Raji (cell line): Measurements from ENCODE around the gene CDR2L.

Experiments used
- POLR2A ChIP-seq: IDR thresholded peaks from 2 replicates; pipeline ENCODE4 v1.6.1; 2011; ENCODE audit warnings: low read depth, low read length, control low read depth; ENCODE audit not compliant: insufficient read depth

The CDR2L gene

DNA sequence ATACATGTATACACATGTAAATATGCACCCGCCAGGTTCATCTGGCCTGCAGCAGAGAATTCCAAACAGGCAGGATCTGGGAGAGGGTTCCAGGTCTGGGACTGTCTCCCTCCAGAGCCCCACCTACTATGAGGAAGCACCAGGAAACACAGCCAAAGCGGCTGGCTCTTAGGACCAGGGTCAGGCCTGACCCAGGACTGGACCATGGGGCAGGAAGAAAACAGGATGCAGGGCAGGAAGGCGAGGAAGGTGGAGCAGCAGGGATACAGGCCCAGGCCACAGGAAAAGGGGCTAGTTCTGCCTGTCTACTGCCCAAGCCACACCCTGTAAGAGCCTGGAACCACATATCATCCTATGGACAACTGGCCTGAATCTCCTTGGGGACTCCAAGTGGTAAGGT lies 17.0 kb upstream of the CDR2L start:
- TF ChIP-seq POLR2A: no peak

DNA sequence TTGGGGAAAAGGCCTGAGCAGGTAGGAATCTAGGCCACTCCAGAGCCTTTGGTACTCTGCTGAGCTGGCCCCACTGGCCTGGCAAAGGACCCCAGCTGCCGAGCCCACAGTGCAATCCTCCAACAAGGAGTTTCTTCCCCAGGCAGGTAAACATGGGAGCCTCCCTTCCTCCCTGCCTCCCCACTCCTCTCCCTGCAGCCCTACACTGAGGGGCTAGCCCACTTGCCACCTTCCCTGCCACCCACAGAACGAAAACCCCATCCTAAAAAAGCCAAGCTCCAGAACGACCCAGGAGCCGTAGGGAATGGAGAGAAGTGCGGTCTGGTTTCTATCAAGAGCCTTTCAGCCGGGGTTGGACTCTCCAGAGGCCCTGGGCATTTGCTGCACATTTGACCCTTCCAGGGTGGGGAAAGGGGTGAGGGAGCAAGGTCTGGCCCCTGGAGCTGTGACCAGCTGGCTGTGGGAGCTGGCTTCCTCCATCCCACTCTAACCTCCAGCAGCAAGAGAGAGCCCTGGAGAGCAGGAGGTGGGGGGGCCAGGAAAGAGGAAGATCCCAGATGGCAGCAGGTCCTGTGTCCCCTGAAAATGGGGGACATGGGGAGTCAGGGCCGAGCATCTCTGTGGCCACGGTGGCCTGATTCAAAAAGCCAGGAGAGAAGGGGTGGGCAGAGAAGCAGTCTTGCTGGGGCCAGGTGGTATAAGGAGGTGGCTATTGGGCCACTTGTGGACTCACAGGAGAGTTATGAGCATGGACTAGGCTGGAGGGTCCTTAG lies 16.2 kb upstream of the CDR2L start:
- no peak for TF ChIP-seq POLR2A

DNA sequence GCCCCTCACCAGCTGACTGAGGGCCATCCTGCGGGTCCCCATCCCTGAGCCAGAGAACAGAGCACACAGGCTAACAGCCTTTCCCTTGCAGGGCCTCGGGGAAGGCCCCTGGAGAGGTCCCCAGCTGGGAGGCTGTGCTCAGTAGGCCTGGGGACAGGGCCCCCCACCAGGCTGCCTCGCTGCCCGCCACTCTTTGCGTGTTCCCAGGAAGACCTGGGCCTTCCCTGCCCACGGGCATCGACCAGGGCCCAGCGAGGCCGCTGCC lies 15.7 kb upstream of the CDR2L start:
- TF ChIP-seq POLR2A: no peak

DNA sequence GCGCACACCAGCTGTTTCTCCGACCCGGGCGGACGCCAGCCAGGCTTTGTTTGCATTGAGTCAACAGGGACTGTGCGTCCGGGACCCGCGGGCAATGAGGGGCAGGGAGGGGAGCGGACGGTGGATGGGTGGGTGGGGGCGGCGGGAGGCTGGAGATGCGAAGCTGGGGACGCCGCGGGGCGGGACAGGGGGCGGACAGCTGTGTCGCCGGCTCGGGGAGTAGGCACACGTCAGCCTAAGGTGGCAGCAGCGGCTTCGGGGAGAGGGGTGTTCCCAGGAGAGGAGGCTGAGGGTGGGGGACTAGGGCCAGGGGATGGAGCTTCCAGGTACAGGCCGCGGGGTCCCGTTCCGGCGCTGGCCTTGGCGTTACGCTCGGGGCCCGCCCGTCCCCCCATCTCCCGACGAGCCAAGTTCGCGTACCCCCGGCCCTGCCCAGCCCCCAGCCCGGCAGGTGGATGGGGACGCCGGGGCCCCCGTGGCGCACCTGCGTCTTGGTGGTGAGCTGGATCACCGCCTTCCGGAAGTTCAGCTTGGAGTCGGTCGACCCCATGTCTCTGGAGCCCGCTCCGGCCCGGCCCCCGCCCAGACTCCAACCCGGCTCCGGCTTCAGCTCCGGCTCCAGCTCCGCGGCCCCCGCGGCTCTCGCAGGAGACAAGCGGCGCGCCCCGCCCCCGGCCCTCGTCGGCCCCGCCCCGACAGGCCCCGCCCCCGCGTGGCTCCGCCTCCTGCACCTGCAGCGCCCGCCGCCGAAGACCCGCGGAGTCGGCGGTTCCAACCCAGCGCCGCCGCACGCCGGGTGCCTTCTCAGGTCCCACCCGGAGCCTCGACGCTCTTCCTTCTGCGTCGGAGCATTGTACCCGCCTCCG lies 15.1 kb upstream of the CDR2L start, which contains the start of gene HID1:
HID1 (minus strand) TSS at position 653 of the 866 bp plus-strand sequence; CDS start at position 550, 103 bp downstream.
- TF ChIP-seq POLR2A: no peak

DNA sequence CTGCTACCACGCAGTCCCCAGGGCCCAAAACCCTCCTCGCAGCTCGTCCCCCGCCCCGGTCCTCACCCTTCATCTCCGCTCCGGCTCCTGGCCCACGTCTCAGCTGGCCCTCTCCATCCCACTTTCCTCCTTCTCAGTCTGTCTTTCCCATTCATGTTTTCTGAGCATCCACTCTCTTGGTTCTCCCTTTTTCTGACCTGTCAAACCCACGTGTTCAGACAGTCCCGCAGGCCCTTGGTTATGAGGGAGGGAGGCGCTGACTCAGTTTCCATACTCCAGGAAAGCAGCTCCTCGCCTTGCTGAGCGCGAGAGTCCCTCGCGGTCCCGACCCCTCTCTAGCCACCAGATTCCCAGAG lies 14.5 kb upstream of the CDR2L start:
- no peak for TF ChIP-seq POLR2A

DNA sequence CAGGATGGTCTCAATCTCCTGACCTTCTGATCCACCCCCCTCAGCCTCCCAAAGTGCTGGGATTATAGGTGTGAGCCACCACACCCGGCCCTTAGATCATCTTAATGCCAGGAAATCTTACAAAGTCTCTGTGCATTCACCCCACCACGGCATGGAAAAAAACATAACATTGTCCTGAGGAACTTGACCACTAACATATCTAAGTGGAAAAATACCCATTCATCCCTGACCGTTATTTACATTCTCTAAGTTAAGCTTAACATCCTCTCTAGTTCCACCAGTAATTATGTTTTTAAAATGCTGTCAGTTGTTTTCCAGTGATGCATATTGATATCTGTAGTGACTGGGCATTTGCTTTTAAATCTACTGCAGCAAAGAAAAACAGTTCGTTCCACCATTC lies 11.5 kb upstream of the CDR2L start:
- TF ChIP-seq POLR2A: no peak

DNA sequence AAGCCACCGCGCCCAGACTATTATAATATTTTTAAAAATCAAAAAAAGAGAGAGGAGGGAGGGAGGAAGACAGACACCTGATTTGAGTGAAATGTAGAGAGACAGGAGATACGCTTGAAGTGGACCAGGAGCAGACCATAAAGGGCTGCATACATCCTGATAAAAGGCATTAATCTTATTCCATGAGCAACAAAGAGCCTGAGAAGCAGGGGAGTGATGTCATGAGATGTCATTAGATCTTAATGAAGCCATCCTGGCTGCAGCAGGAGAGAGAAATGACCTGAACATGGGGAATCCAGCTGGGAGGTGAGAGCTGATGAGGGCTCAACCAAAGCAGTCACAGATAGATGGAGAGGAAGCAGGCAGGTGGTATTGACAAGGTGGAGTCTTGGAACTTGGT lies 9.6 kb upstream of the CDR2L start:
- TF ChIP-seq POLR2A: no peak

DNA sequence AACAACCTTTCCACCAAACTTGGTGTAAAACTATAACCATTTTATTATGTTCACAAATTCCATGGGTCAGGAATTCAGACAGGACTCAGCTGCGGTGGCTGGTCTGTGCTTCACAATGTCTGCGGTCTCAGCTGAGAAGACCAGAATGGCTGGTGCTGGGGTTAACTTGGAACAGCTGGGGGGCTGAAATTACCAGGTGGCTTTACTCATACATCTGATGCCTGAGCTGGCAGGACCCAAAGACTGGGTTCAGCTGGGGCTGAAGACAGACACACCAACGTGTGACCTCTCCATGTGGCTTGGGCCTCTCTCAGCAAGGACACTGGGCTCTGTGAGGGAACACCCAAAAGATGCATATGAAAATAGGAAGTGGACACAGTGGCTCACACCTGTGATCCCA lies 9.2 kb upstream of the CDR2L start:
- no peak for TF ChIP-seq POLR2A

DNA sequence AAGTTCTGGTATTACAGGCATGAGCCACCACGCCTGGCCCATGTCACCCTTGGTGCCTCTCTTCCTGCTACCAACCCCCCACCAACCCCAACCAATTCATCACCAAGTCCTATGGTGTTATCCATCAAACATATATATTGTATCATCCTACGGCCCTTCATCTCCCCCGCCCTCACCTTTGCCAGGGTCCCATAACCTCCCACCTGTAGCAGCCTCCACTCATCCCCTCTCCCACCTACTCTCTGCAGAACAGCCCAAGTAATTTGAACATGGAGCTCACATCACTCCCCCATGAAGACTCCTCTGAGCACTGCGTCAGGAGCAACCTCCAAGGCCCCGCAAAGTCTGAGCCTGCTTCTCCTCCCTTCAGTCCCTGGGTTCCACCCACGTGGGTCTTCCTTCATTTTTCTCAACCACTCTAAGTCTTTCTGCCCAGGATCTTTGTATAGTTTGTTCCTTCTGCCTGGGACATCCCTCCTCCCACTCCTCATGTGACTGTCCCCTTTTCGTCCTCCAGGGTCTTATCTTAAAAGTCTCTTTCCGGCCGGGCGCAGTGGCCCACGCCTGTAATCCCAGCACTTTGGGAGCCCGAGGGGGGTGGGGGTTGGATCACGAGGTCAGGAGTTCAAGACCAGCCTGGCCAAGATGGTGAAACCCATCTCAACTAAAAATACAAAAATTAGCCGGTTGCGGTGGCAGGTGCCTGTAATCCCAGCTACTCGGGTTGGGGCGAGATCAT lies 7.9 kb upstream of the CDR2L start:
- no peak for TF ChIP-seq POLR2A

DNA sequence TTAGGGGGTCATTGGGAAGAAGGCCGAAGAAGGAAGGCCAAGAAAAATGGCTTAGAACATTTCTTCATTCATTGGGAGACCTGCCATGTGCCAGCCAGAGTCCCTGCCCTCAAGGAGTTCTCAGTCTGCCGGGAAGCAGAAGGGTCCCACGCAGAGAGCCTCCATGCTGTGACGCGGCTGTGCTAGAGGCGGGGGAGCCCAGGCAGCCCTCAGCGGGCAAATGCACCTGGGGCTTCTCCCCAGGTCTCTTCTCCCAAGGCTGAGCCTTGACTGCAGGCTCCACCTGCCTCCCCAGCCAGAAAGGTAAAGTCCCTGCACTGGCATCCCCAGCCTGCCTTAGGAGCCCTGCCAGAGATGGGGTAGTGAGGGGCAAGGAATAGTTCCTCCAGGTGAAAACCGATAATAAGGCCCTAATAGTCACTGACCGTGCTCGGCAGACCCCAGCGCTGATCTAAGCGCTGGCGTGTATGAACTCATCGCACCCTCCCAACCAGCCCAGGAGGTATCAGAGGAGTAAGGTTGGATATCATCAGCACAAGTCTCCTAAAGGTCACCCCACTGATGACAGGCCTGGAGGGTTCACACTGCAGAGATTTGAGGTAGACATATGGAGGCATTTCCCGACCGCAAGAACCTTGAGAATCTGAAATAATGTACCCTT lies 6.0 kb upstream of the CDR2L start:
- no peak for TF ChIP-seq POLR2A

DNA sequence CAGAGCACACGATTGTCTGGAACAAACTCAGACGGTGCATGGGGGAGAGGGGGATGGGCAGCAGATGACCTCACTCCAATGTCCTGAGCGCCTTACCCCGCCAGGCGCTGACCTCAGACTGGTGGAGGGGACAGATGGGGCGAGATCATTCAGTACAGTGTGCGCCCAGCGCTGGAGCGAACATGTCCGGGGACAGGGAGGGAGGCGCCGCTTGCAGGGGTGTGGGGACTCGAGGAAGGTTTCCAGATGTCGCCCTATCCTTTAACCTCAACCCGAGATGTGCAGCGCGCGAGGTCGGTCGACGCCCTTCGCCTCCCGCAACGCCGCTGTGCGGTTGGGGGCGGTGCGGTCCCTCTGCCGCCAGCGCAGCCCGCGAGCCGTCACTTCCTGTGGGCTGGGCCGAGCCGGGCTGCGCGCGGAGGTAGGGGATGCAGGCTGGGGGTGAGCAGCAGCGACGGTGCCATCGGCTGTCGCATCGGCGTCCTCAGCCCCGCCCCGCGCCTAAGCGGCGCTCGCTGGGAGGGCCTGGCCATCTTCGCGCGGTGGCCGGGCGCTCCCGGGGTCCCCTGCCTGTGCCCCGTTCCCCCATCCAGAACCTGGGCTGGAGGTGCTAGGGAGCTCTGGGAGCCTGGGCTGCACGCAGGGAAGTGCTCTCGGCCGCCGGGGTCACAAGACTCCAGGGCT lies 5.3 kb upstream of the CDR2L start:
- no peak for TF ChIP-seq POLR2A

DNA sequence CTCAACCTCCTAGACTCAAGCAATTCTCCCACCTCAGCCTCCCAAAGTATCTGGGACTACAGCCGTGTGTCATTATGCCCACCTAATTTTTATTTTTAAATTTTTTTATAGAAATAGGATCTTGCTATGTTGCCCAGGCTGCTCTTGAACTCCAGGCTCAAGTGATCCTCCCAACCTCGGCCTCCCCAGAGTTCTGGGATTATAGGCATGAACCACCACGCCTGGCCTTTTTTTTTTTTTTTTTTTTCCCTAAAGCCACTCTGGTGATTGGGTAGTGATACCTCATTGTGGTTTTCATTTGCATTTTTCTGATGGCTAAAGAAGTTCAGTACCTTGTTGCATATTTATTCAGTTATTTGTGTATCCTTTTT lies 1.2 kb upstream of the CDR2L start:
- no peak for TF ChIP-seq POLR2A

DNA sequence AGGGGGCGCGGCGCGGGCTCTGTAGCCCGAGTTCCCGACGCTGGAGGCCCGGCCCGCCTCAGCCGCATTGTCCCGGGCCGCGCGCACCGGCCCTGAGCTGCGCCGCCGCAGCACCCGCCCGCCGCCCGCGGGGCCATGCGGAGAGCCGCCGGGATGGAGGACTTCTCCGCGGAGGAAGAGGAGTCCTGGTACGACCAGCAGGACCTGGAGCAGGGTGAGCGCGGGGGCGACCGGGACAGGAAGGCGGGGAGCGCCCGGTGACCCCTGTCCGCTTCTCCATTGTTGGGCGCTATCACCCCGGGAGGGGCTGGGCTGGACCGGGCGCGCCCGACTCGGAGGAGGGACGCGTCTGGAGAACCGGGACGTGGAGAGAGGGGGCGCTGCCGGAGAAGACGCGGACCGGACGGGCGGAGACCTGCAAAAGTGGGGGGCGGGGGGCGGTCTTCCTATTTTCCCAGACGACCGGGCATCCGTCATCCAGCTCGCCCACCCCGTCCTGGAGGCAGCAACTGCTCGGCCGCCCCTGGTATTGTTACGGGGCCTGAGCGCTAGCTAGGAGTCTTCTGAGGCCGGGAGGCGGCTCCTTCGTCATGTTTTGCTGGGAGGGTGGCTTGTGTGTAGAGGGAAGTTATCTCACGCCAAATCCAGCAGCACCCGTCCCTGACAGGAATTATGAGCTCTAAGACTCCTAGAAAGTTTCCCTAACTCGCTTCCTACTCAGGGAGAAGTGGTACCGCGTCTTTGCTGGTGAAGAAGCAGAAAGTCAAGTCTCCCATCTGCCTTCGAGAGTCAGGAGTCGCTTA lies 678 bp downstream of the CDR2L start:
- TF ChIP-seq POLR2A: no peak

DNA sequence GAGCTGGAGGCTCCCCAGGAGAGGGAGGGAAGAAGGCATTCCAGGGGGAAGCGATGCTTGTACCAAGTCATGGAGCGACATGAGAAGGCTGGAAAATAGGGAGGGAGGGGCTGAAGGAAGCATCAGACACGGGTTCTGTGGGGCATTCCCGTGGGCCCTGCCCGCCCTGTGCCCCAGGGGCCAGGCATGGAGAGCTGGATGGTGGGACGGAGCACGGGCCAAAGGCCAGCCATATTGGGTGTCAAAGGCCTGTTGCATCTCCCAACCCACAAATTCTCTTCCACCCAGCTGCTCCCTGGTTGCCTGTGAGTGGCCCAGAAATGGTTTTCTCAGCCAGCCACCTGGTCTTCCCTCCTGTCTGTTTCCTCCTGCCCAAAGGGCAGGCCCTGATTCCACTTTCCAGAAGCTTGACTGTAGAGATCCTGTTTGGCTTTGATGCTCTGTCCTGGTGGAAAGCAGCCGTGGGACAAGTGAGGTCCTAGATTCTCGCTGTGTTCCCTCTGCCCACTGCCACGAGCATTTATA lies 3.2 kb downstream of the CDR2L start:
- no peak for TF ChIP-seq POLR2A
